HG02798 (cell line): Measurements from ENCODE around the gene PDCD10.

Experiments
- ATAC-seq: cut with Tn5 transposase; IDR thresholded peaks from one replicate; pipeline ENCODE4 v1.9.1; 2021; ENCODE audit warnings: mild to moderate bottlenecking; ENCODE audit not compliant: unreplicated experiment, poor library complexity

Gene PDCD10

GRCh38 chr3:167734498-167735232, at the start of gene PDCD10:
Gene PDCD10, minus strand, starts transcription at chr3:167734892. Its CDS starts 14,735 bp downstream, at chr3:167720157.
- ATAC-seq, result peak; percentile 90

- no peak for ATAC-seq
Observed at GRCh38 chr3:167783781-167784180, 49.1 kb upstream of the PDCD10 start.

GRCh38 chr3:167780214-167780883, 45.7 kb upstream of the PDCD10 start:
- ATAC-seq, result no peak

GRCh38 chr3:167777356-167777755, 42.7 kb upstream of the PDCD10 start:
- peak; percentile 34 for ATAC-seq

DNA sequence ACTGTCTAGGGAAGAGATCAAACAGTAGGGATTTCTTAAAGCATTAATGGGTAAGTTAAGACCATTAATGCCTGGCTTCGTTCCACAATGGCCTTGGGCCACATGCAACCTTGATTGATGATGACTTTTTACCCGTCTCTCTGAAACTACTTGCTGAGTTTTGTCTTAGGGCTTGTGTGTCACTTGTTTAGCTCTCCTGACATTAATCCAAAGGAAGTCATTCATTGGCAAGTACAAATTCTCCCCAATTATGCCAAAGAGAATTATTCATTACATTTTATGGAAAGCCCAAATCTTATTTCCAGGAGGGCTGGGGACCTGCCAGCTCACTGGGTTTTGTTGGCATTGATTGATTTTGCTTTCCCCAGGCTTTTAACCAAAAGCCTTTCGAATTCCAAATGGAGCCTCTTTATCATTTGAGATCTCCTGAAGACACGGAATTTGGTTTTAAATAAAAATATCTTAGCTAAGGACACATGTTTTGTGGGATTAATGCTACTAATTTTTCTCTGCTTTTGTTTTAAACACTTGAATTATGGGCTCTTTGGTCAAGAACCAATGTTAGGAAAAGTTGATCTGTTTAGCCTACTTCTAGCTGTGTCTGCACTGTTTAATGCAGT, 41.5 kb upstream of the PDCD10 start:
- no peak for ATAC-seq

DNA sequence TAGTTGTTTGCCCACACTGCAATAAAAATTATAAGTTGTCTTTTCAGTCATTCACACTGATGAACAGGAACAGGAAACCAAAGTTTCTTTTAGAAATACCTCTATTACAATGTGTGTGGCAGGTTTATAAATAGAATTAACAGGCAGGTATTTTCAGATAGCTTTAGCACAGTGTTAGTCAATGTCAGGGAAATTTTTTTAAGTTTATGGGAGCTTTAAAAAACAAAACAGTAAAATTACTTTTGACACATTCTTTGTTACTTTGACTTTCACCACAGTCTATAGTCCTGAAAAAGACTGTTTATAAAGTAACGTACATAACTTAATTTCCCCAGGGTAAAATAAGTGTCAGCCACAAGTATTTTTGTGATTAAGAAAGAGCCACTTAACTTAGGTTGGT, 38.9 kb upstream of the PDCD10 start:
- ATAC-seq, result peak; percentile 78

DNA sequence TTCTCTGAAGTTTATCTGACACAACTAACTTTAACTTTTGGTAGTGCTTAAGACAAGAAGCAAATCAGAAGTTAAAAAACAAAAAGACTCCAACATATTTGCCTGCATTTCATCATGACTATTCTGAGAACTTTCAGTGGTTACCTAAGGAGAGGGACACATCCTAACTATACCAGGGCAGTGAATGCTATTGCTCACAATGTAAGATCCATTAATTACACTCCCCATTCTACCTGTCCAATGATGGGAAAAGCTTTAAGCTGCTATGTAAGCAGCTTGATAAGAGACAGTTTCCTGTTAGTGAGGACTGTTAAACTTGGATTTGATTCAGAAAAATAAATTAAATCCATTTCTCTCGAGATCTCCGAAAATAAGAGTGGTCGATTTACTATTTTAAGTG, 38.3 kb upstream of the PDCD10 start:
- no peak for ATAC-seq

- ATAC-seq, result peak; percentile 43
Observed at GRCh38 chr3:167762296-167762695, 27.6 kb upstream of the PDCD10 start.

DNA sequence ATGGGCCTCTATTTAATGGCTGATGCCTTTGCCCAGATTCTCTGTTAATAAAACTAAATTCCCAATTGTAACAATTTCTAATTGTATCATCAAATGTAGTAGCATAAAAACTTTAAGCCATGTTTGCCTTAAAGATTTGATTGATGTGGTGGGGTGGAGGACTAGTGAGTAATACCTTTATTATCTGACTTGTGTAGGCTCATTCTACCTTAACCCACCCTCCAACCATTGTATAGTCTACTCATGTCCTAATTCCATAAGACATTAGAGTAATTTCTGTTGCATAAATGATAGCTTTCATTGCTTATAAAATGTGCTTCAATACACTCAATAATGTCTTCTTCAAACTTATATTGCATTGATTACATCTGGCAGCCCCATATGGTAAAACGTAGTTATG, 26.6 kb upstream of the PDCD10 start:
- no peak for ATAC-seq

- ATAC-seq, result no peak
Observed at GRCh38 chr3:167754049-167754448, 19.4 kb upstream of the PDCD10 start.

DNA sequence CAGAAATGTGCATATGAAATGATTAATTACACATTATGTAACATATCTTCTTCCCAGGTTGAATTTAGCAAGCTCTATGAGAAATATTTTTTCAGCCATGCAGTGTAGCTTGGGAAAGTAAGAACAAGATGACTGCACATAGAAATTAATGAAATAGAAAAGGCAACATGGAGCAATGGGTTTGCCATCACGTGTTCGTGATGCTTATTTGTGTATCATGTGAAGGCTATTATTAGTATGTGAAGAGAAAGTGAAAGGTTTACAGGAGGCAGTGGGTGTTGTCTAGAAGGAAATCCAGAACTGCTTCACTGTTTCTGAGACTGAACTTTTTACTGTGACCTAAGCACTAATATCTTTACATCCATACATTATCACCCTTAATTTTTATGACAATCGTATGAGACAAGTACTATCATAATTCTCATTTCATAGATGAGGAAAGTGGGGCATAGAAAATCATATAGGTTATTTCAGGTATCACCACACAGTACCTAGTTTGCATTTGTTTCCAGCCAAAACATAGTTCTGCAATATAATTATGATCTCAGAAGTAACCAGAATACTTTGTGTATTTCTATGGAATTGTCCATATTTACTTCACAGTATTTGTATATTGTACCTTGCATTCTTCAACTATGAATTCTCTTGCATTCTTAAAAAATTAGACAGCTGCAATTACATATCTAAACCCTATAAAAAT, 15.7 kb upstream of the PDCD10 start:
- ATAC-seq, result peak; percentile 98

GRCh38 chr3:167749728-167750127, 15.0 kb upstream of the PDCD10 start:
- ATAC-seq, result no peak

DNA sequence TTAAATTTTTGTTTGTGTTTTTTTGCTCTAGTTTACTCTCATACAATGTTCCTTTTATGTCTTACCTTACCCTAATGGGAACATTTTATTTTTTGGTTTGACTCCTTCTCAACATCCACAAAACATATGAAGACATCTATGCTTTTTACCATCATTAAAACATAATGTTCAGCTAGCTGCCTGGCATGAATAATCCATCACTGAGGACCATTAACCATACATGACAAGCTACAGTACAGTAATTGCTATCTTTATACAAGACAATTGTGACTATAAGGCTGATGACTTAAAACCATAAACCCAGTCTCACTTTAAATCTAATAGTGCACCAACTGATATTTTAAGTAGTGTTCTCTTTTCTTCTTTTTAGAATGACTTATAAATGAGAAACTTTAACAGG, 14.5 kb upstream of the PDCD10 start:
- ATAC-seq, result no peak

DNA sequence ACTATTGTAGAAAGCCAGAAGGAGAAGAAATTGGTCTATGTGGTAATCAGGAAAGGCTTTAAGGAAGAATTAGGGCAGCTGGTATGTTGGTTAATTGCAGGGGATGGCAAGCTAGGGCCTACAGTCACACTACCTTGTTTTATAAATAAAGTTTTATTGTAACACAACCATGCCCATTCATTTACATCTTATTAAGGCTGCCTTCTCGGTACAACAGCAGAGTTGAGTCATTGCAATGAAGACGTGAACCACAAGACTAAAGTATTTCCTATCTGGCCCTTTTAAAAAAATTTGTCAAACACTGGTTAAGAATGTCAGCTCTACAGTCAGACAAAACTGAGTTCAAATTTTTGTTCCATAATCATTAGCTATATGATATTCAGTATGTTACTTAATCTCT, 9.1 kb upstream of the PDCD10 start:
- no peak for ATAC-seq

DNA sequence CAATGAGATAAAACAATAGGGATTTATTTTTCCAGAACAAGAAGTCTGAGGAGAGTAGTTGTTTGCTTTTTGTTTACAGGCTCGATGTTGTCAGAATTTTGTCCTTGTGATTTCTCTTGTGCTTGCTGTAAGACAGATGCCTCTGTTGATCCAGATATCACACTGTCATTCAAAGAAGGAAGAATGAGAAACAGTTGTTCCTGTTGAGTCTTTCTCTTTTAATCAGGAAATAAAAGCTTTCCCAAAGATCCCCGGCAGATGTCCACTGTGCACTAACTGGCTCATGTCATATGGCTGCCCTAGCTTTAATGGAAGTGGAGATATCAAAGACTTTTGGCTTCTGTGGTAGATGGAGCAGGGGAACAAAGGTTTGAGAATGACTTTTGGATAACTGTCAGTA, 7.6 kb upstream of the PDCD10 start:
- ATAC-seq, result no peak

GRCh38 chr3:167740961-167741587, 6.4 kb upstream of the PDCD10 start:
- peak; percentile 97 for ATAC-seq

- ATAC-seq, result no peak
Observed at GRCh38 chr3:167739190-167739810, 4.6 kb upstream of the PDCD10 start.

DNA sequence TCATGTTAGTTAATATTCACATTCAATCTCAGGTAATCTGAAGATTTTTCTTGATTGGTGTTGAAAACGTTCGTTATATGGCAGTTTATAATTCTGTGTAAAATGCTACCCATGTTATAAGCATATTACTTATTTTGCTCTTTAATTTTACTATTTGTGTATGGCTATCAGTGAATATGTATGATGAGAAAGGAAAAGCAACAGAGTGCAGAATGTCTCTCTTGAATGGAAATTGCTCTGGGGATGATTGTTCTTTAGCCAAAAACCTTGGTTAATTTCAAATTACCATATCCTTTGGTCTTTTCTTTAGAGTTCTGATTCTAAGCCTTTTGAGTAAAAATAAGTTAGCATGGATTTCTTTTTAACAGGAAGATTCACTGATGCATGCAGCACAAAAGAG, 3.3 kb upstream of the PDCD10 start:
- no peak for ATAC-seq

DNA sequence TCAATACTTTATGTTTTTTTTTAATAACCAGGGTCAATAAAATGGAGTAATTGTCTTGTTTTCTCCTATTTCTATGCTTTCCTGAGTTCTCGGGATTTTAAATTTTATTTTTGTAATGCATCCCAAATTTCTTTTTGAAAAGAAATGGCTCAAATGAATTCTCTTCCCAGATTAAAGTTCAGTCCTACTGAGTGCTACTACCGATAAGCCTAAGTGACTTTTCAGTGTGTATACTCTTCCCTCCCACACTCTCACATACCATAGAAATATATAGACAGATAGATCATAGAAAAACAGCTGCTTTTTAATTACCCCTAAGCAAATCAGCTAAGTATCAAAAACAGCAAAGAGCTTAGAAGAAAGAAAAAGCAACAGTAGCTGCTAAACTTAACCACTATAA, 2.3 kb upstream of the PDCD10 start:
- no peak for ATAC-seq

- ATAC-seq, result no peak
Observed at GRCh38 chr3:167736264-167736787, 1.6 kb upstream of the PDCD10 start.
